Measurements from ENCODE around the gene TANK. TPM values are rescaled to one million over a fixed set of nuclear protein-coding genes. Genes with fewer than 3 reads are reported as not detected.

The TANK gene
- polyA plus RNA-seq, 1 donor from 2014 or later, result 58.1 TPM

DNA sequence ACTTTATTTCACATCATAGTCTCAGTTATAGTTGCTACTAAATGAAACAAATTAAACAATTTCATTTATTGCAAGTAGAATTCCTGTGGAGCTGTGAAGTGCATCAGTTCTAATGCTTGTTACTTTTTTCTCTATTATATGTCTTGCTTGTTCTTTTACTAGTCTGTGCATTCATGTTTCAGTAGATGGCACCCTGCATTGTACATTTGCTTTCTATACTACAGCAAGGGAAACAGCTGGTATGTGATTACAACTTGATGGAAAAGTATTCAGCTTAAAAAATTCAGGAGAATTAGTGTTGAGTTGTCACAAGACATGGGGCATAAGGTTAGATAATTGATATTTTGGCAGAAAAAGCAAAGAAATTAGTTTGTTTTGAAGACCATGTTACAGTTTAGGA, 72.3 kb downstream of the TANK start:
- no peaks in the 10 kb centered on the region for H3K9me3 ChIP-seq (ENCODE audit: low read length)
- H3K9me2 ChIP-seq (ENCODE audit: insufficient read depth, low read length), result no peaks in the 10 kb centered on the region
- H4K20me1 ChIP-seq (ENCODE audit: insufficient read depth), result no peaks in the 10 kb centered on the region
- TF ChIP-seq, protein P1, sequence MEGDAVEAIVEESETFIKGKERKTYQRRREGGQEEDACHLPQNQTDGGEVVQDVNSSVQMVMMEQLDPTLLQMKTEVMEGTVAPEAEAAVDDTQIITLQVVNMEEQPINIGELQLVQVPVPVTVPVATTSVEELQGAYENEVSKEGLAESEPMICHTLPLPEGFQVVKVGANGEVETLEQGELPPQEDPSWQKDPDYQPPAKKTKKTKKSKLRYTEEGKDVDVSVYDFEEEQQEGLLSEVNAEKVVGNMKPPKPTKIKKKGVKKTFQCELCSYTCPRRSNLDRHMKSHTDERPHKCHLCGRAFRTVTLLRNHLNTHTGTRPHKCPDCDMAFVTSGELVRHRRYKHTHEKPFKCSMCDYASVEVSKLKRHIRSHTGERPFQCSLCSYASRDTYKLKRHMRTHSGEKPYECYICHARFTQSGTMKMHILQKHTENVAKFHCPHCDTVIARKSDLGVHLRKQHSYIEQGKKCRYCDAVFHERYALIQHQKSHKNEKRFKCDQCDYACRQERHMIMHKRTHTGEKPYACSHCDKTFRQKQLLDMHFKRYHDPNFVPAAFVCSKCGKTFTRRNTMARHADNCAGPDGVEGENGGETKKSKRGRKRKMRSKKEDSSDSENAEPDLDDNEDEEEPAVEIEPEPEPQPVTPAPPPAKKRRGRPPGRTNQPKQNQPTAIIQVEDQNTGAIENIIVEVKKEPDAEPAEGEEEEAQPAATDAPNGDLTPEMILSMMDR (IDR thresholded peaks at IDR 0.05; ENCODE audit: poor library complexity, severe bottlenecking), result peak; percentile 55
- TF ChIP-seq POLR2AphosphoS5 (IDR thresholded peaks at IDR 0.05) (no peak), RAD21 (conservative IDR thresholded peaks at IDR 0.05) (peak; percentile 59)
- no peak overlapping the region for H2AFZ ChIP-seq (ENCODE audit: low read depth, low read length)
- H3K79me2 ChIP-seq (replicated peaks; ENCODE audit: insufficient read depth, low read length), result no peaks in the 10 kb centered on the region
- no peaks in the 10 kb centered on the region for H3K36me3 ChIP-seq (ENCODE audit: insufficient read depth, low read length)
- H3K9ac ChIP-seq (ENCODE audit: low read length), result no peak overlapping the region
- H3K4me3 ChIP-seq (ENCODE audit: low read length), result no peak overlapping the region
- H3K27ac ChIP-seq (ENCODE audit: low read length), result no peak overlapping the region
- H3F3A ChIP-seq (ENCODE audit: insufficient read depth, low read length, poor library complexity, severe bottlenecking), result peaks cover 9% of the 10 kb centered on the region
- H3K4me2 ChIP-seq (ENCODE audit: low read length), result no peak overlapping the region
- H3K27me3 ChIP-seq (ENCODE audit: insufficient read depth, low read depth, low read length), result no peaks in the 10 kb centered on the region

DNA sequence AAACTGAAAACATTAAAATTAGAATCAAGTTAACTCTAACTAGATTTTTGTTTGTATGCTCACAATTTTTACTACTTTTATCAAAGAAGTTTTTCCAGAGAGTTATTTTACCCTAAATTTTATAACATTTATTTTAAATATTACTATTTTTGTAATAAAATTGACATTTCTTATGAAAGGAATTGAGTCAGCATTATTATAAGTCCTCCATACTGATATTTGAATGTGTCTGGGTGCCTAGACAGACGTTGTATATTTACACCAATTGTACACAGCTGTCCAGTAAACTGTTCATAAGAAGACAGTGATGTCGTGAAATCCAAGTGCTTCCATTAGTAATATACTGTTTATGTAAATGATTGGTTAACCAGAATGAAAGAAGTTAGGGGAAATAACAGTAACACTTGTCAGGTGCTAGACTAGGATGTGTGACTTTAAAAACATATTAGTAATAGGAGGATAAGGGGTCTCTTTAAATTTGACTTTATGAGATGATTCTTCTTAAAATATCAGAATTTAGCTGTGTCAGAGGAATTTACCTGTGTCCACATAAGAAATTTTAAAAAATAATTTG, 73.7 kb downstream of the TANK start:
- Histone ChIP-seq H3K4me2 (ENCODE audit: low read length) (no peak overlapping the region), H3K9me2 (ENCODE audit: insufficient read depth, low read length) (no peaks in the 10 kb centered on the region), H4K20me1 (ENCODE audit: insufficient read depth) (no peaks in the 10 kb centered on the region), H3F3A (ENCODE audit: insufficient read depth, low read length, poor library complexity, severe bottlenecking) (peaks cover 9% of the 10 kb centered on the region), H3K4me3 (ENCODE audit: low read length) (no peak overlapping the region), H3K9me3 (ENCODE audit: low read length) (no peaks in the 10 kb centered on the region), H3K79me2 (replicated peaks; ENCODE audit: insufficient read depth, low read length) (no peaks in the 10 kb centered on the region), H2AFZ (ENCODE audit: low read depth, low read length) (no peak overlapping the region), H3K9ac (ENCODE audit: low read length) (no peak overlapping the region), H3K27me3 (ENCODE audit: insufficient read depth, low read depth, low read length) (no peaks in the 10 kb centered on the region), H3K27ac (ENCODE audit: low read length) (no peak overlapping the region), H3K36me3 (ENCODE audit: insufficient read depth, low read length) (no peaks in the 10 kb centered on the region)
- TF ChIP-seq TAF1 (IDR thresholded peaks at IDR 0.05; ENCODE audit: low read depth) (no peak), RAD21 (conservative IDR thresholded peaks at IDR 0.05) (no peak), POLR2AphosphoS5 (IDR thresholded peaks at IDR 0.05) (no peak), EZH2 (IDR thresholded peaks at IDR 0.05; ENCODE audit: borderline replicate concordance, insufficient read depth, low read length, poor library complexity, severe bottlenecking) (no peak), EP300 (conservative IDR thresholded peaks at IDR 0.05; ENCODE audit: poor library complexity, severe bottlenecking) (no peak), MXI1 (conservative IDR thresholded peaks at IDR 0.05; ENCODE audit: poor library complexity, severe bottlenecking) (no peak), SMC3 (conservative IDR thresholded peaks at IDR 0.05; ENCODE audit: poor library complexity) (no peak)
- TF ChIP-seq, protein P2, sequence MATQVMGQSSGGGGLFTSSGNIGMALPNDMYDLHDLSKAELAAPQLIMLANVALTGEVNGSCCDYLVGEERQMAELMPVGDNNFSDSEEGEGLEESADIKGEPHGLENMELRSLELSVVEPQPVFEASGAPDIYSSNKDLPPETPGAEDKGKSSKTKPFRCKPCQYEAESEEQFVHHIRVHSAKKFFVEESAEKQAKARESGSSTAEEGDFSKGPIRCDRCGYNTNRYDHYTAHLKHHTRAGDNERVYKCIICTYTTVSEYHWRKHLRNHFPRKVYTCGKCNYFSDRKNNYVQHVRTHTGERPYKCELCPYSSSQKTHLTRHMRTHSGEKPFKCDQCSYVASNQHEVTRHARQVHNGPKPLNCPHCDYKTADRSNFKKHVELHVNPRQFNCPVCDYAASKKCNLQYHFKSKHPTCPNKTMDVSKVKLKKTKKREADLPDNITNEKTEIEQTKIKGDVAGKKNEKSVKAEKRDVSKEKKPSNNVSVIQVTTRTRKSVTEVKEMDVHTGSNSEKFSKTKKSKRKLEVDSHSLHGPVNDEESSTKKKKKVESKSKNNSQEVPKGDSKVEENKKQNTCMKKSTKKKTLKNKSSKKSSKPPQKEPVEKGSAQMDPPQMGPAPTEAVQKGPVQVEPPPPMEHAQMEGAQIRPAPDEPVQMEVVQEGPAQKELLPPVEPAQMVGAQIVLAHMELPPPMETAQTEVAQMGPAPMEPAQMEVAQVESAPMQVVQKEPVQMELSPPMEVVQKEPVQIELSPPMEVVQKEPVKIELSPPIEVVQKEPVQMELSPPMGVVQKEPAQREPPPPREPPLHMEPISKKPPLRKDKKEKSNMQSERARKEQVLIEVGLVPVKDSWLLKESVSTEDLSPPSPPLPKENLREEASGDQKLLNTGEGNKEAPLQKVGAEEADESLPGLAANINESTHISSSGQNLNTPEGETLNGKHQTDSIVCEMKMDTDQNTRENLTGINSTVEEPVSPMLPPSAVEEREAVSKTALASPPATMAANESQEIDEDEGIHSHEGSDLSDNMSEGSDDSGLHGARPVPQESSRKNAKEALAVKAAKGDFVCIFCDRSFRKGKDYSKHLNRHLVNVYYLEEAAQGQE (IDR thresholded peaks at IDR 0.05; ENCODE audit: borderline replicate concordance), result no peak
- TF ChIP-seq, protein P1 (IDR thresholded peaks at IDR 0.05; ENCODE audit: poor library complexity, severe bottlenecking), result no peak
